OCI-LY1 (cell line): ENCODE measurements around the gene ABLIM3.

Experiments
- EZH2 ChIP-seq: fragments of 200-600 bp; sonication (generic), shearing (Covaris generic); IDR thresholded peaks from 2 replicates; pipeline ENCODE4 v1.8.0; 2017; ENCODE audit warnings: borderline replicate concordance, mixed run types, mild to moderate bottlenecking, antibody characterized with exemption, low read length, moderate library complexity, mixed read lengths
- TF ChIP-seq, protein P1 (sequence below): fragments of 200-600 bp; sonication (generic), shearing (Covaris generic); IDR thresholded peaks from 2 replicates; pipeline ENCODE4 v1.5.1; 2017; ENCODE audit warnings: mild to moderate bottlenecking, antibody characterized with exemption, low read length, moderate library complexity, mixed read lengths

DNA sequence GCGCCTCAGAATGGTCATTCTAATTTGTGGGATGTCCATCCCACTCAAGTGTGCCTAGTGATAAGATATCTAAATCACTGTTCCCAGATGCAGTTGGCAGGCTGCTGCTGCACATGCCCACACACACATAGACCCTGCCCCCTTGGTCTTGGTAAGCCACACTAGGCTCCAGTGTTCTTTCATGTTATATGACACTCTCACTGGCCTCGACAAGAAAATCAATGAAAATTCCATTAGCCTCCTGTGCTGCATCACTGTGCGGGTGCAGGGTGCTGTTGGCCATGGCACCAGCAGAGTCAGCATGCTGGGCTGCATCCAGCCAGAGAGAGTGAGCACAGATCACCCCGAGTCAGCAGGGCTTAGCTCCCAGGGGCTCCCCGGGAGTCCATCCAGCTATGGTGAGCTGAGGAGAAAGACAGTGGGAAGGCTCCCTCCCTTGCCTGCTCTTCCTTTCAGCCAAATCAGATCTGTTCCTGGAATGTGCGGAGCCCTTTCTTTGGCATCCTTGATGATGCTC is 59.9 kb downstream of the ABLIM3 start:
- TF ChIP-seq, protein P1, sequence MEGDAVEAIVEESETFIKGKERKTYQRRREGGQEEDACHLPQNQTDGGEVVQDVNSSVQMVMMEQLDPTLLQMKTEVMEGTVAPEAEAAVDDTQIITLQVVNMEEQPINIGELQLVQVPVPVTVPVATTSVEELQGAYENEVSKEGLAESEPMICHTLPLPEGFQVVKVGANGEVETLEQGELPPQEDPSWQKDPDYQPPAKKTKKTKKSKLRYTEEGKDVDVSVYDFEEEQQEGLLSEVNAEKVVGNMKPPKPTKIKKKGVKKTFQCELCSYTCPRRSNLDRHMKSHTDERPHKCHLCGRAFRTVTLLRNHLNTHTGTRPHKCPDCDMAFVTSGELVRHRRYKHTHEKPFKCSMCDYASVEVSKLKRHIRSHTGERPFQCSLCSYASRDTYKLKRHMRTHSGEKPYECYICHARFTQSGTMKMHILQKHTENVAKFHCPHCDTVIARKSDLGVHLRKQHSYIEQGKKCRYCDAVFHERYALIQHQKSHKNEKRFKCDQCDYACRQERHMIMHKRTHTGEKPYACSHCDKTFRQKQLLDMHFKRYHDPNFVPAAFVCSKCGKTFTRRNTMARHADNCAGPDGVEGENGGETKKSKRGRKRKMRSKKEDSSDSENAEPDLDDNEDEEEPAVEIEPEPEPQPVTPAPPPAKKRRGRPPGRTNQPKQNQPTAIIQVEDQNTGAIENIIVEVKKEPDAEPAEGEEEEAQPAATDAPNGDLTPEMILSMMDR, result no peak
- TF ChIP-seq EZH2, result no peak
